Keratinocyte (primary cell): ENCODE measurements around the gene VPS4B. TPM values are rescaled to one million over a fixed set of nuclear protein-coding genes. Genes with fewer than 3 reads are reported as not detected.

Experiments used
- DNase-seq: peaks from one replicate; pipeline ENCODE4 v3.0.0-alpha.2; 2011; ENCODE audit warnings: low read depth, missing footprints, low spot score
- FAIRE-seq: peaks from 2 replicates; lab custom pipeline; 2011; peaks lifted over from hg19 to GRCh38; lab: Jason Lieb, UNC
- H2AFZ ChIP-seq: 2 replicates; pipeline ENCODE4 v1.6.0; 2012; ENCODE audit warnings: low read length, control low read depth, inconsistent platforms; ENCODE audit not compliant: control insufficient read depth
- H3K27ac ChIP-seq: 2 replicates; pipeline ENCODE4 v1.5.1; 2011; ENCODE audit warnings: low read length; ENCODE audit not compliant: control insufficient read depth, insufficient read depth
- H3K27me3 ChIP-seq: 3 replicates; pipeline ENCODE4 v1.6.0; 2011; ENCODE audit warnings: low read length; ENCODE audit not compliant: control insufficient read depth, insufficient read depth; ENCODE audit errors: extremely low read depth
- H3K36me3 ChIP-seq, 2 experiments: 2 replicates in 1 of 2; 3 replicates in 1 of 2; pipeline ENCODE4 v1.5.1; 2011; ENCODE audit warnings: low read length in 2 of 2, mild to moderate bottlenecking in 1 of 2; ENCODE audit not compliant: control insufficient read depth in 2 of 2, insufficient read depth in 2 of 2; ENCODE audit errors: extremely low read depth in 1 of 2
- H3K4me1 ChIP-seq: 3 replicates; pipeline ENCODE4 v1.5.1; 2011; ENCODE audit warnings: low read length; ENCODE audit not compliant: control insufficient read depth, insufficient read depth; ENCODE audit errors: extremely low read depth
- H3K4me2 ChIP-seq: 3 replicates; pipeline ENCODE4 v1.6.0; 2011; ENCODE audit warnings: low read depth, low read length; ENCODE audit not compliant: control insufficient read depth, insufficient read depth; ENCODE audit errors: extremely low read depth
- H3K4me3 ChIP-seq, 3 experiments: fragments of 200-600 bp in 1 of 3; sonication (generic) in 1 of 3; 2 replicates in 2 of 3; 3 replicates in 1 of 3; pipeline ENCODE4 v1.5.1; 2011 to 2016; ENCODE audit warnings: low read length in 3 of 3, mild to moderate bottlenecking in 3 of 3, control low read depth in 2 of 3, inconsistent platforms in 1 of 3, low read depth in 1 of 3, mixed read lengths in 1 of 3, mixed run types in 1 of 3, moderate library complexity in 1 of 3; ENCODE audit not compliant: control insufficient read depth in 2 of 3, insufficient read depth in 2 of 3; ENCODE audit errors: extremely low read depth in 1 of 3
- H3K79me2 ChIP-seq: 2 replicates; pipeline ENCODE4 v1.6.0; 2012; ENCODE audit warnings: low read length; ENCODE audit not compliant: control insufficient read depth, insufficient read depth
- H3K9ac ChIP-seq: 3 replicates; pipeline ENCODE4 v1.6.0; 2011; ENCODE audit warnings: low read length; ENCODE audit not compliant: control insufficient read depth, insufficient read depth; ENCODE audit errors: extremely low read depth
- H3K9me1 ChIP-seq: 3 replicates; pipeline ENCODE4 v1.6.0; 2011; ENCODE audit warnings: low read length; ENCODE audit not compliant: control insufficient read depth, insufficient read depth; ENCODE audit errors: extremely low read depth
- H3K9me3 ChIP-seq: 2 replicates; pipeline ENCODE4 v1.5.1; 2012; ENCODE audit warnings: low read depth, low read length; ENCODE audit not compliant: control insufficient read depth
- H4K20me1 ChIP-seq: 3 replicates; pipeline ENCODE4 v1.6.0; 2011; ENCODE audit warnings: low read length; ENCODE audit not compliant: control insufficient read depth, insufficient read depth; ENCODE audit errors: extremely low read depth
- EZH2 ChIP-seq: IDR thresholded peaks from one replicate; pipeline ENCODE4 v1.6.1; 2012; ENCODE audit warnings: inconsistent platforms, mild to moderate bottlenecking, low read length, moderate library complexity
- dilution Hi-C: fragments of 300-500 bp; cut with MboI; formaldehyde crosslinking; loops from one replicate; pipeline ENCODE4 v1.7.0; 2020; ENCODE audit warnings: low sequenced_read_pairs; ENCODE audit not compliant: extremely low pct_ligation_motif_present
- polyA plus RNA-seq, 5 experiments: library from polyadenylated mRNA; depleted of rRNA in 3 of 5; stranded (reverse) in 3 of 5; stranded (forward) in 1 of 5; unstranded in 1 of 5; fragments of >200 nt; gene quantifications; 1 replicate in 1 of 5; 2 replicates in 3 of 5; 3 replicates in 1 of 5; pipeline versions ENCODE4 v1.2.1 to v1.2.3, GENCODE V29; 2011 to 2012; ENCODE audit warnings: missing spikeins in 2 of 5, low read depth in 1 of 5, low replicate concordance in 1 of 5
- TF ChIP-seq, protein P1 (sequence below), 3 experiments: IDR thresholded peaks in 1 of 3; conservative IDR thresholded peaks in 1 of 3; optimal IDR thresholded peaks in 1 of 3; 2 replicates in 2 of 3; 3 replicates in 1 of 3; pipeline versions ENCODE3 to v1.5.1; 2011; ENCODE audit warnings: low read length in 3 of 3, mild to moderate bottlenecking in 3 of 3, moderate library complexity in 2 of 3, control low read depth in 1 of 3, inconsistent platforms in 1 of 3; ENCODE audit not compliant: insufficient read depth in 2 of 3; ENCODE audit errors: extremely low read depth in 1 of 3

VPS4B gene
- polyA plus RNA-seq, 1 donor (not counting 4 experiments of a cell fraction or from before 2014, with no cell fraction given) = 65.3 TPM

GRCh38 chr18:63377275-63377980, 44.8 kb downstream of the VPS4B start:
- Histone ChIP-seq H3K9me1 (no peaks in the 10 kb centered on the region), H3K27ac (no peak overlapping the region), H3K9ac (no peak overlapping the region), H3K4me2 (no peak overlapping the region), H4K20me1 (no peaks in the 10 kb centered on the region), H2AFZ (no peak overlapping the region), H3K4me1 (peaks cover 2% of the 10 kb centered on the region), H3K27me3 (no peaks in the 10 kb centered on the region), H3K36me3 (no peaks in the 10 kb centered on the region), H3K4me3 (no peak overlapping the region), H3K9me3 (no peaks in the 10 kb centered on the region), H3K79me2 (no peaks in the 10 kb centered on the region)
- DNase-seq (no peak), FAIRE-seq (no peak)
- dilution Hi-C loops = no loop called here
- TF ChIP-seq EZH2 = no peak
- TF ChIP-seq, protein P1, sequence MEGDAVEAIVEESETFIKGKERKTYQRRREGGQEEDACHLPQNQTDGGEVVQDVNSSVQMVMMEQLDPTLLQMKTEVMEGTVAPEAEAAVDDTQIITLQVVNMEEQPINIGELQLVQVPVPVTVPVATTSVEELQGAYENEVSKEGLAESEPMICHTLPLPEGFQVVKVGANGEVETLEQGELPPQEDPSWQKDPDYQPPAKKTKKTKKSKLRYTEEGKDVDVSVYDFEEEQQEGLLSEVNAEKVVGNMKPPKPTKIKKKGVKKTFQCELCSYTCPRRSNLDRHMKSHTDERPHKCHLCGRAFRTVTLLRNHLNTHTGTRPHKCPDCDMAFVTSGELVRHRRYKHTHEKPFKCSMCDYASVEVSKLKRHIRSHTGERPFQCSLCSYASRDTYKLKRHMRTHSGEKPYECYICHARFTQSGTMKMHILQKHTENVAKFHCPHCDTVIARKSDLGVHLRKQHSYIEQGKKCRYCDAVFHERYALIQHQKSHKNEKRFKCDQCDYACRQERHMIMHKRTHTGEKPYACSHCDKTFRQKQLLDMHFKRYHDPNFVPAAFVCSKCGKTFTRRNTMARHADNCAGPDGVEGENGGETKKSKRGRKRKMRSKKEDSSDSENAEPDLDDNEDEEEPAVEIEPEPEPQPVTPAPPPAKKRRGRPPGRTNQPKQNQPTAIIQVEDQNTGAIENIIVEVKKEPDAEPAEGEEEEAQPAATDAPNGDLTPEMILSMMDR (optimal IDR thresholded peaks at IDR 0.05 in 1 of 3, IDR thresholded peaks at IDR 0.05 in 1 of 3, conservative IDR thresholded peaks at IDR 0.05 in 1 of 3; ENCODE audit: extremely low read depth in 1 of 3, insufficient read depth in 2 of 3, low read length in 3 of 3) = no peak

- Histone ChIP-seq H3K36me3 (no peaks in the 10 kb centered on the region), H2AFZ (no peak overlapping the region), H3K27ac (no peak overlapping the region), H3K9ac (no peak overlapping the region), H3K79me2 (no peaks in the 10 kb centered on the region), H3K4me2 (no peak overlapping the region), H3K9me3 (no peaks in the 10 kb centered on the region), H3K4me1 (peaks cover 2% of the 10 kb centered on the region), H3K27me3 (no peaks in the 10 kb centered on the region), H3K4me3 (no peak overlapping the region), H4K20me1 (no peaks in the 10 kb centered on the region), H3K9me1 (no peaks in the 10 kb centered on the region)
- DNase-seq (no peak), FAIRE-seq (peak; percentile 29)
- dilution Hi-C loops = no loop called here
- TF ChIP-seq, protein P1 (optimal IDR thresholded peaks at IDR 0.05 in 1 of 3, IDR thresholded peaks at IDR 0.05 in 1 of 3, conservative IDR thresholded peaks at IDR 0.05 in 1 of 3; ENCODE audit: extremely low read depth in 1 of 3, insufficient read depth in 2 of 3, low read length in 3 of 3) = no peak
- TF ChIP-seq EZH2 = no peak
Observed at GRCh38 chr18:63376538-63376937, 45.7 kb downstream of the VPS4B start.
